ENCODE data around the gene PALM. TPM values are rescaled to one million over a fixed set of nuclear protein-coding genes. Genes with fewer than 3 reads are reported as not detected.

Gene PALM
- polyA plus RNA-seq, 1 donor from 2014 or later, result 74.8 TPM

DNA sequence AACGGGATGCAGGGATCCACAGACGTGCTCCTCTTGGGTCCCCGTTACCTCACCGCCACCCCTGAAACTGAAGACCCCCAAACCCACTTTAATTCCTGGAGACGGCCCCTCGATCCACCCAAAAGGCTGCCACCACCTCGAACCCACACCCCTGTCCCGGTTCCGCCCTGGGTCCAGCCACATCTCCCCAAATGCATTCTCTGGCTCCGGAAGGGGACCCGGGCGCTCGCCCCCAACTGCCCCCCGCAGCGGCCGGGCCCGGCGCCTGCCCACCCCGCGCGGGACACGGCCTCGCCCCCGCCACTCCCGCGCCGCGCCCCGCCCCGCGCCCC is 32.8 kb upstream of the PALM start:
- H3K27ac ChIP-seq (ENCODE audit: low read length), result no peak overlapping the region
- H3K4me2 ChIP-seq (ENCODE audit: low read length), result no peak overlapping the region
- no peaks in the 10 kb centered on the region for H3K79me2 ChIP-seq (replicated peaks; ENCODE audit: insufficient read depth, low read length)
- H4K20me1 ChIP-seq (ENCODE audit: insufficient read depth), result no peaks in the 10 kb centered on the region
- H3F3A ChIP-seq (ENCODE audit: insufficient read depth, low read length, poor library complexity, severe bottlenecking), result no peaks in the 10 kb centered on the region
- H3K4me3 ChIP-seq (ENCODE audit: low read length), result no peak overlapping the region
- TF ChIP-seq EZH2 (IDR thresholded peaks at IDR 0.05; ENCODE audit: borderline replicate concordance, insufficient read depth, low read length, poor library complexity, severe bottlenecking), result no peak
- no peak for TF ChIP-seq SMC3 (conservative IDR thresholded peaks at IDR 0.05; ENCODE audit: poor library complexity)
- no peak for TF ChIP-seq RAD21 (conservative IDR thresholded peaks at IDR 0.05)
- TF ChIP-seq, protein P1, sequence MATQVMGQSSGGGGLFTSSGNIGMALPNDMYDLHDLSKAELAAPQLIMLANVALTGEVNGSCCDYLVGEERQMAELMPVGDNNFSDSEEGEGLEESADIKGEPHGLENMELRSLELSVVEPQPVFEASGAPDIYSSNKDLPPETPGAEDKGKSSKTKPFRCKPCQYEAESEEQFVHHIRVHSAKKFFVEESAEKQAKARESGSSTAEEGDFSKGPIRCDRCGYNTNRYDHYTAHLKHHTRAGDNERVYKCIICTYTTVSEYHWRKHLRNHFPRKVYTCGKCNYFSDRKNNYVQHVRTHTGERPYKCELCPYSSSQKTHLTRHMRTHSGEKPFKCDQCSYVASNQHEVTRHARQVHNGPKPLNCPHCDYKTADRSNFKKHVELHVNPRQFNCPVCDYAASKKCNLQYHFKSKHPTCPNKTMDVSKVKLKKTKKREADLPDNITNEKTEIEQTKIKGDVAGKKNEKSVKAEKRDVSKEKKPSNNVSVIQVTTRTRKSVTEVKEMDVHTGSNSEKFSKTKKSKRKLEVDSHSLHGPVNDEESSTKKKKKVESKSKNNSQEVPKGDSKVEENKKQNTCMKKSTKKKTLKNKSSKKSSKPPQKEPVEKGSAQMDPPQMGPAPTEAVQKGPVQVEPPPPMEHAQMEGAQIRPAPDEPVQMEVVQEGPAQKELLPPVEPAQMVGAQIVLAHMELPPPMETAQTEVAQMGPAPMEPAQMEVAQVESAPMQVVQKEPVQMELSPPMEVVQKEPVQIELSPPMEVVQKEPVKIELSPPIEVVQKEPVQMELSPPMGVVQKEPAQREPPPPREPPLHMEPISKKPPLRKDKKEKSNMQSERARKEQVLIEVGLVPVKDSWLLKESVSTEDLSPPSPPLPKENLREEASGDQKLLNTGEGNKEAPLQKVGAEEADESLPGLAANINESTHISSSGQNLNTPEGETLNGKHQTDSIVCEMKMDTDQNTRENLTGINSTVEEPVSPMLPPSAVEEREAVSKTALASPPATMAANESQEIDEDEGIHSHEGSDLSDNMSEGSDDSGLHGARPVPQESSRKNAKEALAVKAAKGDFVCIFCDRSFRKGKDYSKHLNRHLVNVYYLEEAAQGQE (IDR thresholded peaks at IDR 0.05; ENCODE audit: borderline replicate concordance), result no peak
- no peak for TF ChIP-seq MXI1 (conservative IDR thresholded peaks at IDR 0.05; ENCODE audit: poor library complexity, severe bottlenecking)
- TF ChIP-seq POLR2AphosphoS5 (IDR thresholded peaks at IDR 0.05), result no peak
- TF ChIP-seq, protein P2, sequence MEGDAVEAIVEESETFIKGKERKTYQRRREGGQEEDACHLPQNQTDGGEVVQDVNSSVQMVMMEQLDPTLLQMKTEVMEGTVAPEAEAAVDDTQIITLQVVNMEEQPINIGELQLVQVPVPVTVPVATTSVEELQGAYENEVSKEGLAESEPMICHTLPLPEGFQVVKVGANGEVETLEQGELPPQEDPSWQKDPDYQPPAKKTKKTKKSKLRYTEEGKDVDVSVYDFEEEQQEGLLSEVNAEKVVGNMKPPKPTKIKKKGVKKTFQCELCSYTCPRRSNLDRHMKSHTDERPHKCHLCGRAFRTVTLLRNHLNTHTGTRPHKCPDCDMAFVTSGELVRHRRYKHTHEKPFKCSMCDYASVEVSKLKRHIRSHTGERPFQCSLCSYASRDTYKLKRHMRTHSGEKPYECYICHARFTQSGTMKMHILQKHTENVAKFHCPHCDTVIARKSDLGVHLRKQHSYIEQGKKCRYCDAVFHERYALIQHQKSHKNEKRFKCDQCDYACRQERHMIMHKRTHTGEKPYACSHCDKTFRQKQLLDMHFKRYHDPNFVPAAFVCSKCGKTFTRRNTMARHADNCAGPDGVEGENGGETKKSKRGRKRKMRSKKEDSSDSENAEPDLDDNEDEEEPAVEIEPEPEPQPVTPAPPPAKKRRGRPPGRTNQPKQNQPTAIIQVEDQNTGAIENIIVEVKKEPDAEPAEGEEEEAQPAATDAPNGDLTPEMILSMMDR (IDR thresholded peaks at IDR 0.05; ENCODE audit: poor library complexity, severe bottlenecking), result no peak
- no peak for TF ChIP-seq TAF1 (IDR thresholded peaks at IDR 0.05; ENCODE audit: low read depth)
- TF ChIP-seq EP300 (conservative IDR thresholded peaks at IDR 0.05; ENCODE audit: poor library complexity, severe bottlenecking), result no peak
- no peaks in the 10 kb centered on the region for H3K9me3 ChIP-seq (ENCODE audit: low read length)
- H3K36me3 ChIP-seq (ENCODE audit: insufficient read depth, low read length), result no peaks in the 10 kb centered on the region
- peaks cover 3% of the 10 kb centered on the region for H3K27me3 ChIP-seq (ENCODE audit: insufficient read depth, low read depth, low read length)
- no peak overlapping the region for H3K9ac ChIP-seq (ENCODE audit: low read length)
- H2AFZ ChIP-seq (ENCODE audit: low read depth, low read length), result no peak overlapping the region
- H3K9me2 ChIP-seq (ENCODE audit: insufficient read depth, low read length), result no peaks in the 10 kb centered on the region

DNA sequence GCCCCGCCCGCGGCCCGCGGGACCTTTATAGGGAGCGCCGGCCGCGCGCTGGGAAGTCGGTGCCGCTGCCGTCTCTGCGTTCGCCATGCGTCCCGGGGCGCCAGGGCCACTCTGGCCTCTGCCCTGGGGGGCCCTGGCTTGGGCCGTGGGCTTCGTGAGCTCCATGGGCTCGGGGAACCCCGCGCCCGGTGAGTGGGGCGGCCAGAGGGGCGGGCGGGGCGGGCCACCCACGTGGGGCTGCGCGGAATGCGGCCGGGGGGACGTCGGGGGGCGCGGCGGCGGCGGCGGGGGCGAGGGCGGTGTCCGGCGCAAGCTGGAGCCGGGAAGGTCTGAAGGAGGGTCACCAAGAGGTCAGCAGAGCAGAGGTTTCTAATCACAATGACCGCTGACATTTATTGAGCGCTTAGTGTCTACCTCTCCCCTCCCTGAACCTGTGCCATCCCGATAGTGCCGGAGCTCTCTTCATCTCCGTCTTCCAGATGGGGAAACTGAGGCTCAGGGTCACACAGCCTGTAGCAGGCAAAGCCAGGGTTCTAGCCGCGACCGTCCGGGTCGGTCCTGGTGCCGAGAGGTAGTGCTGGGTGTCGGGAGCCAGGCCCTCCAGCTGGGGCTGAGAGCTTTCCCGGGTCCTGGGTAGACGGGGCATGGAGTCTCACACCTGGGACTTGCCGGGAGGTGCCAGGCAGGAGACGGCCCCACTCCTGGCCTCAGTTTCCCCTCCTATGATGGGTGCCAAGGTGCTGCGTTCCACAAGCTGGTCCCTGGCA is 32.2 kb upstream of the PALM start, which contains the start of gene FSTL3:
TSS of gene FSTL3 (plus strand) at position 54 of the 767 bp plus-strand sequence. CDS start at position 86, 32 bp downstream.
- H3K9ac ChIP-seq (ENCODE audit: low read length), result peak within 1 kb of the TSS; percentile 39
- H3K4me3 ChIP-seq (ENCODE audit: low read length), result peak within 1 kb of the TSS; percentile 7
- TF ChIP-seq EZH2 (IDR thresholded peaks at IDR 0.05; ENCODE audit: borderline replicate concordance, insufficient read depth, low read length, poor library complexity, severe bottlenecking) (no peak), RAD21 (conservative IDR thresholded peaks at IDR 0.05) (no peak), POLR2AphosphoS5 (IDR thresholded peaks at IDR 0.05) (no peak), SMC3 (conservative IDR thresholded peaks at IDR 0.05; ENCODE audit: poor library complexity) (no peak), EP300 (conservative IDR thresholded peaks at IDR 0.05; ENCODE audit: poor library complexity, severe bottlenecking) (no peak), TAF1 (IDR thresholded peaks at IDR 0.05; ENCODE audit: low read depth) (no peak), MXI1 (conservative IDR thresholded peaks at IDR 0.05; ENCODE audit: poor library complexity, severe bottlenecking) (no peak)
- TF ChIP-seq, protein P2 (IDR thresholded peaks at IDR 0.05; ENCODE audit: poor library complexity, severe bottlenecking), result no peak
- TF ChIP-seq, protein P1 (IDR thresholded peaks at IDR 0.05; ENCODE audit: borderline replicate concordance), result no peak
- H3K27me3 ChIP-seq (ENCODE audit: insufficient read depth, low read depth, low read length), result peaks cover 3% of the 10 kb centered on the region
- H3K4me2 ChIP-seq (ENCODE audit: low read length), result no peak within 1 kb of the TSS
- no peaks in the 10 kb centered on the region for H3K79me2 ChIP-seq (replicated peaks; ENCODE audit: insufficient read depth, low read length)
- H3K36me3 ChIP-seq (ENCODE audit: insufficient read depth, low read length), result no peaks in the 10 kb centered on the region
- no peak within 1 kb of the TSS for H2AFZ ChIP-seq (ENCODE audit: low read depth, low read length)
- H3K9me3 ChIP-seq (ENCODE audit: low read length), result no peaks in the 10 kb centered on the region
- no peaks in the 10 kb centered on the region for H3F3A ChIP-seq (ENCODE audit: insufficient read depth, low read length, poor library complexity, severe bottlenecking)
- no peaks in the 10 kb centered on the region for H3K9me2 ChIP-seq (ENCODE audit: insufficient read depth, low read length)
- H4K20me1 ChIP-seq (ENCODE audit: insufficient read depth), result no peaks in the 10 kb centered on the region
- H3K27ac ChIP-seq (ENCODE audit: low read length), result no peak within 1 kb of the TSS
